Testis (tissue), 3 donors: ENCODE results near the gene GPR15LG. TPM values are rescaled to one million over a fixed set of nuclear protein-coding genes. Genes with fewer than 3 reads are reported as not detected.

Experiments
- DNase-seq: peaks from one replicate; pipeline ENCODE4 v3.0.0-alpha.2; 2019
- H3K27ac ChIP-seq, 2 donors: fragments of 200-600 bp; sonication (generic); one replicate each; pipeline ENCODE4 v1.5.1; 2019
- H3K27me3 ChIP-seq: fragments of 200-600 bp; sonication (generic); one replicate; pipeline ENCODE4 v1.5.1; 2019
- H3K36me3 ChIP-seq: fragments of 200-600 bp; sonication (generic); one replicate; pipeline ENCODE4 v1.5.1; 2017; ENCODE audit warnings: low read depth; ENCODE audit errors: missing control alignments
- H3K4me1 ChIP-seq: fragments of 200-600 bp; sonication (generic); one replicate; pipeline ENCODE4 v1.5.1; 2019
- H3K4me3 ChIP-seq, 2 donors: fragments of 200-600 bp; sonication (generic); one replicate each; pipeline ENCODE4 v1.5.1; 2017 to 2019
- H3K9me3 ChIP-seq: fragments of 200-600 bp; sonication (generic); one replicate; pipeline ENCODE4 v1.5.1; 2017
- CTCF ChIP-seq, 3 experiments: fragments of 450-650 bp in 2 of 3; fragments of 200-600 bp in 1 of 3; sonication (generic) in 1 of 3; IDR thresholded peaks; one replicate each; pipeline ENCODE4 v1.5.1; 2016 to 2019; ENCODE audit warnings: antibody characterized with exemption in 3 of 3, mild to moderate bottlenecking in 2 of 3, moderate library complexity in 1 of 3
- POLR2A ChIP-seq: fragments of 450-650 bp; IDR thresholded peaks from one replicate; pipeline ENCODE4 v1.6.1; 2017; ENCODE audit warnings: antibody characterized with exemption, mild to moderate bottlenecking, moderate library complexity
- WGBS, 2 donors: methylation state at CpG; one replicate each; pipeline ENCODE4 v1.1.5; 2018; 5-methylcytosine and 5-hydroxymethylcytosine counted together
- intact Hi-C: fragments of 100-400 bp; cut with DNase I; formaldehyde crosslinking; loops from one replicate; pipeline ENCODE4 v1.15.1; 2023; ENCODE audit warnings: low total_unique reads
- polyA plus RNA-seq: library from polyadenylated mRNA; stranded (reverse); fragments of 350-450 nt; fragmentation: Illumina TruSeq; extraction: RNeasy Lipid Tissue Mini Kit (QIAGEN cat#74804); gene quantifications from one replicate; pipeline ENCODE4 v1.2.3, GENCODE V29; 2014; ENCODE audit warnings: low read depth, low replicate concordance; ENCODE audit not compliant: insufficient read depth
- total RNA-seq, 2 donors: library from RNA; depleted of rRNA; stranded (reverse); fragments of >200 nt; gene quantifications; one replicate each; pipeline ENCODE4 v1.2.3, GENCODE V29; 2016

The GPR15LG gene
- total and polyA plus RNA-seq, 3 donors from 2014 or later = not detected

- Histone ChIP-seq H3K27ac (no peak overlapping the region), H3K4me3 (no peak overlapping the region), H3K9me3 (no peaks in the 10 kb centered on the region), H3K36me3 (no peaks in the 10 kb centered on the region), H3K4me1 (no peaks in the 10 kb centered on the region), H3K27me3 (no peaks in the 10 kb centered on the region)
- no peak for DNase-seq
- TF ChIP-seq POLR2A (no peak), CTCF (IDR thresholded peaks at IDR 0.05) (no peak)
- 90 to 97% methylated on average over 4 of the region's 4 CpGs for WGBS, 2 donors
- intact Hi-C loops = loop anchor here (5.0 kb wide), 1 partner anchor 33 kb away; no protein-coding TSS in a partner anchor
Measured at GRCh38 chr10:84233940-84234339, 60.3 kb downstream of the GPR15LG start.

GRCh38 chr10:84234479-84234878 lies 60.9 kb downstream of the GPR15LG start:
- no peaks in the 10 kb centered on the region for H3K4me1 ChIP-seq
- WGBS, 2 donors = 82 to 93% methylated on average over 4 of the region's 4 CpGs
- intact Hi-C loops = loop anchor here (5.0 kb wide), 1 partner anchor 33 kb away; no protein-coding TSS in a partner anchor
- no peak overlapping the region for H3K4me3 ChIP-seq
- no peaks in the 10 kb centered on the region for H3K9me3 ChIP-seq
- DNase-seq = no peak
- TF ChIP-seq CTCF (IDR thresholded peaks at IDR 0.05) (no peak), POLR2A (no peak)
- no peak overlapping the region for H3K27ac ChIP-seq
- no peaks in the 10 kb centered on the region for H3K36me3 ChIP-seq
- no peaks in the 10 kb centered on the region for H3K27me3 ChIP-seq

Other genes starting within 250 kb of the GPR15LG start
- 100 to 1,000 TPM; 140 to 220 TPM for gene GHITM, start 34.3 kb upstream of the GPR15LG start, total RNA-seq
- 284 TPM for gene GHITM, start 34.3 kb upstream of the GPR15LG start, polyA plus RNA-seq
- under 1 TPM; 0.19 to 0.39 TPM for gene CDHR1, start 20.7 kb downstream of the GPR15LG start, total RNA-seq
- gene CDHR1, start 20.7 kb downstream of the GPR15LG start, polyA plus RNA-seq = 0.67 TPM
- under 1 TPM in 1 of 2 donors, not detected in 1; 0.12 TPM for gene LRIT2, start 51.7 kb downstream of the GPR15LG start, total RNA-seq
- gene LRIT2, start 51.7 kb downstream of the GPR15LG start, polyA plus RNA-seq = 0.20 TPM
- gene LRIT1, start 67.7 kb downstream of the GPR15LG start, total RNA-seq = 1 to 10 TPM; 4.0 to 6.6 TPM
- gene LRIT1, start 67.7 kb downstream of the GPR15LG start, polyA plus RNA-seq = 12.8 TPM
- 1 to 10 TPM; 3.7 to 5.9 TPM for gene RGR, start 71.3 kb downstream of the GPR15LG start, total RNA-seq
- 2.2 TPM for gene RGR, start 71.3 kb downstream of the GPR15LG start, polyA plus RNA-seq
- gene CCSER2, start 154.8 kb downstream of the GPR15LG start, total RNA-seq = 100 to 1,000 TPM in 1 of 2 donors, 10 to 100 TPM in 1; 65.4 to 148 TPM
- 146 TPM for gene CCSER2, start 154.8 kb downstream of the GPR15LG start, polyA plus RNA-seq